LNCAP (cell line): ENCODE results near the gene KLB.
A peak's percentile ranks its signal among the peaks of the same experiment; 100 is the strongest.

Experiments used
- CTCF ChIP-seq: fragments of 450-650 bp; IDR thresholded peaks from 2 replicates; pipeline ENCODE4 v1.5.1; 2017; ENCODE audit warnings: mild to moderate bottlenecking

KLB gene

GRCh38 chr4:39467464-39467863, 60.7 kb downstream of the KLB start:
- TF ChIP-seq CTCF: no peak

GRCh38 chr4:39469429-39470077, 62.8 kb downstream of the KLB start:
- TF ChIP-seq CTCF: peak; percentile 91

- no peak for TF ChIP-seq CTCF
Measured at GRCh38 chr4:39470402-39470801, 63.7 kb downstream of the KLB start.

- TF ChIP-seq CTCF: no peak
Measured at GRCh38 chr4:39472396-39472795, 65.7 kb downstream of the KLB start.

- TF ChIP-seq CTCF: no peak
Measured at GRCh38 chr4:39476187-39476895, 69.6 kb downstream of the KLB start.

GRCh38 chr4:39480251-39480650, 73.5 kb downstream of the KLB start:
- no peak for TF ChIP-seq CTCF

- no peak for TF ChIP-seq CTCF
Measured at GRCh38 chr4:39480902-39481695, 74.4 kb downstream of the KLB start.
